CD4-positive, alpha-beta T cell treated with Interleukin-21 for 1 hour (primary cell): ENCODE data around the gene SPTAN1.

Experiments used
- DNase-seq: peaks from one replicate; pipeline ENCODE4 v3.0.0-alpha.2; 2020

The SPTAN1 gene

DNA sequence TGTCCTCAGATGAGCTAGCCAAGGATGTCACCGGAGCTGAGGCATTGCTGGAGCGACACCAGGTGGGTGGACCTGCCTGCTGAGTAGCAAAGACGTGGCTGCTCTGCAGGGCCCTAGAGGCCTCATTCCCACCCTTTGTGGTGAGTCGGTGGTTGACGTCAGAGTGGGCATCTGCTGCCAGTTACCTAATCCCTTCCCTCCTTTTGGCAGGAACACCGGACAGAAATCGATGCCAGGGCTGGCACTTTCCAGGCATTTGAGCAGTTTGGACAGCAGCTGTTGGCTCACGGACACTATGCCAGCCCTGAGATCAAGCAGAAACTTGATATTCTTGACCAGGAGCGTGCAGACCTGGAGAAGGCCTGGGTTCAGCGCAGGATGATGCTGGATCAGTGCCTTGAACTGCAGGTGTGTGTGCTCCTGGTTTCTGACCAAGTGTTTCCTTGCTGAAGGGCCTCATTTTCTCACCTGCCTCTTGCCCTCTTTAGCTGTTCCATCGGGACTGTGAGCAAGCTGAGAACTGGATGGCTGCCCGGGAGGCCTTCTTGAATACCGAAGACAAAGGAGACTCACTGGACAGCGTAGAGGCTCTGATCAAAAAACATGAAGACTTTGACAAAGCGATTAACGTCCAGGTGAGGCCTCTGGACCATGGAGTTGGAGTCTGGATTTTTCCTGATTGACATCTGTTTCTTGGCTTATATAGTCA is 55.4 kb downstream of the SPTAN1 start:
- DNase-seq: no peak

DNA sequence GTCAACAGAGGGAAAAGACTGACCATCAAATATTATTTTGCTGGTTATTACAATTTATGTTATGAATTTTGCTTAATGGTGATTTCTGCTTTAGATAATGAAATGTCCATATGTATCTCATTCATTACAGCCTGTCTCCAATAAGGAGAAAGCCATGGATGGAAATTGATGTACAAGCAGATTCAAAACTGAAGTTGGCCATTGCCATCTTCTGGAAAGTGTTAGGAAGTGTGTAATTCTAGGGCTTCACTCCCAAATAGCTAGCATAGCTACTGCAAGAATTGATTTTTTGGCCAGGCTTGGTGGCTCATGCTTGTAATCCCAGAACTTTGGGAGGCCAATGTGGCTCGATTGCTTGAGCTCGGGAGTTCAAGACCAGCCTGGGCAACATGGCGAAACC is 58.5 kb downstream of the SPTAN1 start:
- DNase-seq: no peak

DNA sequence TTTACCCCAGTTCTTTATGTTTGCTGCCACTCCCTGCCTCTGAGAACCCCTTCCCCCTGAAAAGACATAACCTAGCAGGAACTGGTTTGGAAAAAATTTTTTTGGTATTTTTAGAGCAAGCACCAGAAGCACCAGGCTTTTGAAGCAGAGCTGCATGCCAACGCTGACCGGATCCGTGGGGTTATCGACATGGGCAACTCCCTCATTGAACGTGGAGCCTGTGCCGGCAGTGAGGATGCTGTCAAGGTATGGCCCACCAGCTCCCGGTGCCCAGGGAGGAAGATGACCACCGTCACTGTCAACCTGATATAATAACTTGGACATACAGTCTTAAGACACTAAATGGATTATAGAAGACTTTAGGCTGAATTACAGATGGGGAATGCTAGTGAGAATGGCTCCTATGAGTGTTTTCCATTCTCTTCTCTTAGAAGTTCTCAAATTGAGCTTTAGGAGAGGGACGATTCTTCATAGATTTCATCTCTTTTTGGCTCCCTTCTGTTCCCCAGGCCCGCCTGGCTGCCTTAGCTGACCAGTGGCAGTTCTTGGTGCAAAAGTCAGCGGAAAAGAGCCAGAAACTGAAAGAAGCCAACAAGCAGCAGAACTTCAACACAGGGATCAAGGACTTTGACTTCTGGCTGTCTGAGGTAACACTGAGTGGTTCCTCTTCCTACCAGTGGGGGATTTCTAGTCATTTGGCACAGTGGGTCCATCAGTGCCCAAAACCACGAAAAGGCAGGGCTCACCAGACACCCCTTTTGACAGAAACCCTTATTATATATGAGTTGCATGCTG is 59.4 kb downstream of the SPTAN1 start:
- DNase-seq: no peak

DNA sequence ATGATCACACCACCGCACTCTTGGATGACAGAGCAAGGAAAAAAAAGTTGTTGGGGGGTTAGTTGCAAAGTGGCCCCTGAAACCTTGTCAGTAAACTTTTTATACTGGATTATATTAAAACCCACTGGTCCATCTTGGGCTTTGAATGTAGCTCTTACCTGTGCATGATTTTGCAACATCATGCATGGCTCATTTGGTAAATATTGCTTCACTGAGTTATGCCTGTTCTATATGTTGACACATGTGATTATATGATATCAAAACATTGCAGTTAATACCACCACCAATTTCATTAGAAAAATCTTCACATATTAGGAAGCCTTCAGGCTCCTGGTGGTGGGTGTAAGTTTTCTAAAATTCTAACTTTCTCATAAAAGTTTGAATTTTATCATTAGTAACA is 62.3 kb downstream of the SPTAN1 start:
- DNase-seq: no peak

DNA sequence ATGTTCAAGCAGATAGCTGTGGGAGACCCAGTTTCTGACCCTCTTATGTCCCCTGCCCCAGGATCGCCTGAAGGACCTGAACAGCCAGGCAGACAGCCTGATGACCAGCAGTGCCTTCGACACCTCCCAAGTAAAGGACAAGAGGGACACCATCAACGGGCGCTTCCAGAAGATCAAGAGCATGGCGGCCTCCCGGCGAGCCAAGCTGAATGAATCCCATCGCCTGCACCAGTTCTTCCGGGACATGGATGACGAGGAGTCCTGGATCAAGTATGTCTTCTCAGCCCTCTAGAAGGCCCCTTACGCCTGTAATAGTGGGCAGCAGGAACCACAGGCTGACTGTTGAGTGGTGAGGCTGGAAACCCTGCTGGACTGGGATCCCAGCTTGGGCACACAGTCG is 63.2 kb downstream of the SPTAN1 start:
- no peak for DNase-seq

DNA sequence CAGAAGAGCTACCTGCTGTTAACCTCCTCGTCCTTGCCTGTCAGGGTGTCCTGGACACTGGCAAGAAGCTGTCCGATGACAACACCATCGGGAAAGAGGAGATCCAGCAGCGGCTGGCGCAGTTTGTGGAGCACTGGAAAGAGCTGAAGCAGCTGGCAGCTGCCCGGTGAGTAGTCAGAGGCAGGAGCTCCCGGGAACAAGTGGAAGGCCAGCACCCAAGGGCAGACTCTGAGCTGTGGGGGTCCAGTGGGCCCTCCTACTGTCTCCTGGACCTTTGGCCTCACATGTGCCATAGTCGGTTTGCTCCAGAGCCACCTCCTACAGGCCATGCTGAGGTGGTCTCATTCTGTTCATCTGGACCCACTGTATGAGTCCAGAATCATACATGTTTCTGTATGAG is 65.6 kb downstream of the SPTAN1 start:
- no peak for DNase-seq

DNA sequence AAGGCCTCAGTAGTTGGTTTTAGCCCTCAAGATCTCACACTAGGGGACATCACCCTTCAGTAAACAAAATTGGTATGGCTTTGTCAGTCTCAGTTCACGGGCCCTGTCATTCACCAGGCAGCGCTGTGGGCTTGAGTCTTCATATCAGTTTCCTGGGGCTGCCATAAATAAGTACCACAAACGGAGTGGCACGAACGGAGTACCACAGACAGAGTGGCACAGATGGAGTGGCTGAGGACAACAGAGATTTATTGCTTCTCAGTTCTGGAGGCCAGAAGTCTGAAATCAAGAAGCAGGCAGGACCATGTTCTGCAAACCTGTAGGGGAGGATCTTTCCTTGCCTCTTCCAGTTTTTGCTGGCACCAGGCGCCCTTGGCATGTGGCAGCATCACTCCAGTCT is 66.7 kb downstream of the SPTAN1 start:
- no peak for DNase-seq

DNA sequence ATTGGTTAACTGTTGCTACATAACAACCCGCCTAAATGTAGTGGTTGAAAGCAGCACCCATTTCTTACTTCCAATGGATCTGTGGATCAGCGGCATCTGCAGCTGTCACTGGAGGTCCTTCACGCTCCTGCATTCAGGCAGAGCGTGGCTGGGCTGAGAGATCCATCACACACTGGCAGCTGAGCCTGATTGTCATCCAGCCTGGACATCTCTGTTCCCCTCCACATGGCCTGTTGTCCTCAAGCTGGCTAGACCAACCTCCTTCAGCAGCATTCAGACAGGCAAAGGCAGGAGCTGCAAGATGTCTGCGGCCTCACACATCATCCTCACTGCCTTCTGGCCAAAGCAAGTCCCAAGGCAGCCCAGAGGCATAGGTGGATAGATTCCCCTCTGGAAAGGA is 67.4 kb downstream of the SPTAN1 start:
- no peak for DNase-seq

DNA sequence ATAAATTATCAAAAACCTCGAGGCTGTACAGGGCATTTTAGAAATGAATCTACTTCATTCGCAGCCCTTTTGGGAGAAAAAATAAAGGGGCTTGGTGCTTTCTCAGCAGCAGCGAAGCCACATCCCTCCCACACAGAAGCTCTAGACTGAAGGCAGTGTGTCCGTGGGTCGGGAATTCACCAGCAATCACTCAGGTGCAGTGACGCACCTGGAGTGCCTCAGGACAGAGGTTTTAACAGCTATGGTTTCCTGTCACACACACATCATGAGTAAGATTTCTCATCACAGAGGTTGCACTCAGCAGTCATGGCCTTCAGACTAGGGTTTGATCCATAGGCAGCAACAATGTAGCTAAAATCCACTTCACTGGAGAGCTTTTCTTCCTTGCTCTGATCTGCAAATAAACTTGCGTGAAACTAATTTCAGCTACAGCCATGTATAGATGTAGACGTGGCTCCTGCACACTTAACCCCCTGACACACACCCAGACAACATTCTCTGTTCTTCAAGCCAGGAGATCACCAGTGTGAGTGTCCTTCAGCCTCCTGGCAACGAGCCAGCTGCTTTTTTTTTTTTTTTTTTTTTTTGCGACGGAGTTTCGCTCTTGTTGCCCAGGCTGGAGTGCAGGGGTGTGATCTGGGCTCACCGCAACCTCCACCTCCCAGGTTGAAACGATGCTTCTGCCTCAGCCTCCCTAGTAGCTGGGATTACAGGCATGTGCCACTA is 69.5 kb downstream of the SPTAN1 start:
- DNase-seq: no peak

DNA sequence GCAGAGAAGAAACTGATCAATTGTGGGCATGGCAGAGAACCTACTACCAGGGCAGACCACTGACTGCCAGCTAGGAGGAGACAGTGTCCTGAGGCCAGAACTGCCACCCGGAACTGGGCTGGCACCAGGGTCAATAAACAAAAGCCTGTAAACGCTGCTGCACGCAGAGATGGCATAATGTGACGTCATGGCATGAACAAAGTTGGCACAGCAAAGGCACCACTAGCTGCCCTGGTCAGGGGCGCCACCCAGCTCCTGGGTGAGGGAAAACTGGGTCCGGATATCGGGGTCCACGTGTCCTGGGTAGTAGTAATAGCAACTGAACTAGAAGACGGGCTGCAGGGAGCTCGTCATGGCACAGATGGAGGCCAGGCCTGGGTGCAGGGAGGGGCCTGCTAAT is 72.2 kb downstream of the SPTAN1 start:
- no peak for DNase-seq

DNA sequence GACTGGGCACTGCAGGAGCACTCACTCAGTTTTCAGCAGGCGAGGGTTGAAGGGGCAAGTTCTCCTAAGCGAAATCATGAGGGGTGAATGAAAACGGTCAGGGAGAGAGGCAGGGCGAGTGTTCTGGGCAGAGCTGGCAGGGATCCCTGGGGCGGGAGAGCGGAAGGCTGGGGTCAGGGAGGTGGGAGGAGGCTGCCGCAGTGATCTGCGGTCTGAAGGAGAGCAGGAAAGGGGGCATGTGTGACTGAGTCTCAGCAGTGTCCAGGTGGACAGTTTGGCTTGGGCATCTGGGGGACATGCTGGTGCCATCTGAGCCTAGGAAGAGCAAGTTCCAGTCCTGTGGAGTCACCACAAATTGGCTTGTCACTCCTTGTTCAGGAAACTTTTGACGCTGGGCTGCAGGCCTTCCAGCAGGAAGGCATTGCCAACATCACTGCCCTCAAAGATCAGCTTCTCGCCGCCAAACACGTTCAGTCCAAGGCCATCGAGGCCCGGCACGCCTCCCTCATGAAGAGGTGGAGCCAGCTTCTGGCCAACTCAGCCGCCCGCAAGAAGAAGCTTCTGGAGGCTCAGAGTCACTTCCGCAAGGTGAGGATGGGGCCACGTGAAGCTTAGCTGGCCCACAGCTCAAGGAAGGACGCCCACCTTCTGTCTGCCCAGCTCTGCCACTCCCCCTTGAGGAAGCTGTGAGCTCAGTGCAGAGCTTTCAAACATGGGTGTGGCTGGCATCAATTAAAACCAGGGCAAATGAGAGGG is 73.2 kb downstream of the SPTAN1 start:
- no peak for DNase-seq

DNA sequence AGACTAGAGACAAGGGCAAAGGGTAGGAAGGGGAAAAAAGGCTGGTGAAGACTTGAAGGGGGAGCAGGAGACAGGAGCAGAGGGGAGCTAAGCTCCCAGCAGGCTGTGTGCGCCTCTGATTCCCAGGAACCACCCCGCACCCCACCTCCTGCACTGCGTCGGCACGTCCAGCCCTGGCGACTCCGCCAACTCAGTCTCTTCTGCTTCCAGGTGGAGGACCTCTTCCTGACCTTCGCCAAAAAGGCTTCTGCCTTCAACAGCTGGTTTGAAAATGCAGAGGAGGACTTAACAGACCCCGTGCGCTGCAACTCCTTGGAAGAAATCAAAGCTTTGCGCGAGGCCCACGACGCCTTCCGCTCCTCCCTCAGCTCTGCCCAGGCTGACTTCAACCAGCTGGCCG is 73.8 kb downstream of the SPTAN1 start:
- no peak for DNase-seq

DNA sequence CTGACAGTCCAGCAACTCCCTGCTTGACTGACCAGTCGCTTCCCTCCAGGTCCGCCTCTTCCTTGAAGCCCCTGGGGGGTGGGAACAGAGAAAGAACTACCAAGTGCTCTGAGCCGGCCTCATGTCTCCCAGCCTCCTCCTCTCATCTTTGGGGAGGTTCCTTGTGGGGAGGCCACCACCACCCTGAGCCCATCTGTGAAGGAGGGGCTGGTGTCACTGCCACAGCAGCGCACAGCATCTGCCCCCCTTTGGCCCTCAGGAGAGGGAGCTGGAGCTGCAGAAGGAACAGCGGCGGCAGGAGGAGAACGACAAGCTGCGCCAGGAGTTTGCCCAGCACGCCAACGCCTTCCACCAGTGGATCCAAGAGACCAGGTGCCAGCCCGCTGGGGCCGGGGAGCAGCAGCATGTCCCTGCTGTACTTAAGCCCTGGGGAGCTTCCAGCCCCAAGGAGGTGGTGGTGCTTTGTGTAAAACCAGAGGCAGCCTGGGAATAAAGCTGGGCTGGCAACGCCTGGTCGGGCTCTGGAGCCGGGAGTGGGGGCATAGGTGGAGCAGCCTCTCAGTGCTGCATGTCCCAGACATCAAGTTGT is 74.8 kb downstream of the SPTAN1 start:
- DNase-seq: no peak

DNA sequence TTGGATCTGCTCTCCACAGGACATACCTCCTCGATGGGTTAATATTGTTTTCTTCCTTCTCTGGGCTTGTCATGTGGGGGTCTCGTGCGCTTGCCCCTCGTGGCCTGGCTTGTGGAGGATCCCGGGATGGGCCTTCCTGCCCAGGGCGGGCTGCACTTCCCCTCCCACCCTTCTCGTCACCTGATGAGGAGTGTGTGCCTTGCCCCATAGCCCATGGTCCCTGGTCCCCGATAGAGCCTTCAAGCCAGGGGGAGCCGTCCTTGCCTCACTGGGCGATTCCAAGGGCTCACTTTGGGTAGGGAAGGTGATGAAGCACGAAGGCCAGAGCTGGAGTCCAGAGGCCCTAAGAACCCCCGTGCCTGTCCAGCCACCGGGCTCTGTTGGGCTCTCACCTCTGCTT is 75.5 kb downstream of the SPTAN1 start:
- DNase-seq: no peak

DNA sequence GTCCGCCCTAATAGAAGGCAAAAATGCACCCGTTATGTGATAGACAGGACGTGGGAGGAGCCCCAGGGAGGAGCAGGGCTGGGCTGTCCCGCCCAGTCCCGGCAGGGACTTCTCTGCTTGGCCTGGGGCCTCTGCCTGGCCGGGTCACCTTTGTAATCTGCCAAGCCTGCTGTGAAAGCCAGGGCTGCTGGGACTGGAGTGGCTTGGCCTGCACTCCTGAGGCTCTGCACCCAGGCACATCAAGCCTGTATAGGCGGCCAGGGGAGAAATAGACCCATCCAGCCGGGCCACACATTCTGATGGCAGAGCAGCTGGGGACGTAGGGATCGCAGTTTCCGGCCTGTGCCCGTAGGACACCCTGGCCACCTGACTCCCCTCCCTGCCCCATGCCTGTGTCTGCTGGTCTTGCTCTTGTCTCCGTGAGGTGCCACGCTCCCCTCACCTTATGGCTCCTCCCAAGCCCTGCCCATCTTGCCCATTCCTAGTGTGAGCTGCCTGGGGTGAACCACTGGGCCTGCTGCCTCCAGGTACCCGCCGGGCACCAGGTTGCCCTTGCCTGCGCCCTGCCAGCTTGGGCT is 76.2 kb downstream of the SPTAN1 start:
- DNase-seq: no peak

DNA sequence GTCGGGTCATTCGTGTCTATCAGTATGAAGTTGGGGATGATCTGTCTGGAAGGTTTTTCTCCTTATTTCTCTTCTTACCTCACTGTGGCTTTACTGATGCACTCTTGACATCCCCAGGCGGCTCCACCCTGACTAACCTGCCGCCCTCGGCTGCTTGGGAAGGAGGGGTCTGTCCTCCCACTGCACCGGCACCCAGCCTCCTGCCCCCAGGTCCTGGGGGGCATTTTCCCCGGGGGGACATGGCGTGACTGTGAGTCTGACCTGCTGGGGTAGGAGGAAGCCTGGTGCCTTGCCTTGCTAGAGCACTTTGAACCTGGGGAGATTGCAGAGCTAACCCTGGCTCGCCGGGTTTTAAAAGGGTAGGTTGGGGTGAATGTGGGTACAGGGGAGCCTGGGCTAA is 76.7 kb downstream of the SPTAN1 start:
- no peak for DNase-seq

DNA sequence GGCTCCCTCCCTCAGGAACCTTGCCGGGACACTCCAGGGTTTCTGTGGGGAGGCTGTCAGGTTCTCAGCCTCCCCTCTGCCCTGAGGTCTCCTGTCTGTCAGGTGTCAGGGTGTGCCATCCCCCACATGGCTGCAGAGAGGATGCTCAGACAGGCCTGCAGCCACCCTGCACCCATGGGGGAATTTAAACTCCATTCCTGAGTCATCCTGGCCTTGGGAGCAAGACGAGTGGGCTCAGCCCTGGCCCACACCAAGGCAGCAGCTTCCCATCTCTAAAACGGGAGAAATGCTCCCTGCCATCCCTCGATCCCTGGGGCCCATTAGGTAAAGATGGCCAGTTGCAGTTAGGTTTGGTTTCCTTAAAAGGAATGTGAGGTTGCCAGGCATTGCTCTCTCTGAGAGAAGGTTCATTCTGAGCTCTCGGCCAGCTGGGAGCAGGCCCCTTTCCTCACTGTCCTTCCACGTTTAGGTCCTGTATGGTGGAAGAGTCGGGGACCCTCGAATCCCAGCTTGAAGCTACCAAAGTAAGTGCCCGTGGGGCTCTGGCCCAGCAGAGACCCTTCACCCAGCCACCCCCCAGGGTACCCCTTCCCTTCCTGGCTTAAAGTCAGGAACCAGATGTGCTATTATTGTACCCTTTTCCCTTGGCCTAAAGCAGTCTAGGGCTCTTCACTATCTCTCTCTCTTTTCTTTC is 77.6 kb downstream of the SPTAN1 start:
- DNase-seq: no peak

DNA sequence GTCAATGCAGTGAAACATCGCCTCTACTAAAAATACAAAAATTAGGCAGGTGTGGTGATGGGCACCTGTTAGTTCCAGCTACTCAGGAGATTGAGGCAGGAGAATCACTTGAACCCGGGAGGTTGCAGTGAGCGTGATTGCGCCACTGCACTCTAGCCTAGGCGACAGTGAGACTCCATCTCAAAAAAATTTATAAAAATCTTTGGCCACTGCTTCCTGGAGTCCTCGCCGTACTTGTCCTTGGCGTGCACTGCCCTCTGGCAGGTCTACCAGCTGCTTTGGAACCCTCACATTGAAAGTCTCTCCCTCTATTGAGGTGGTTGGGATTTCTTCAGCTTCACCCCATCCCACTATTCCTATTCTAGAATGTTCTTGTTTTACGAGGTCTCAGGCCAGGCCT is 79.2 kb downstream of the SPTAN1 start:
- no peak for DNase-seq

DNA sequence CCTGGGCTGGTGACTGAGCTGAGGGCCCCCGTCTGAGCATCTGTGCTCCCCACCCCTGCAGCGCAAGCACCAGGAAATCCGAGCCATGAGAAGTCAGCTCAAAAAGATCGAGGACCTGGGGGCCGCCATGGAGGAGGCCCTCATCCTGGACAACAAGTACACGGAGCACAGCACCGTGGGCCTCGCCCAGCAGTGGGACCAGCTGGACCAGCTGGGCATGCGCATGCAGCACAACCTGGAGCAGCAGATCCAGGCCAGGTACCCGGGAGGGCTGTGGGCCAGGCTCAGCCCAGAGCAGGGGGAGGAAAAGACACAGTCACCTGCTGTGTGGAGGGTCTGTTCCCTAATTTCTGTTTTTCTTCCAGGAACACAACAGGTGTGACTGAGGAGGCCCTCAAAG is 79.7 kb downstream of the SPTAN1 start:
- no peak for DNase-seq

DNA sequence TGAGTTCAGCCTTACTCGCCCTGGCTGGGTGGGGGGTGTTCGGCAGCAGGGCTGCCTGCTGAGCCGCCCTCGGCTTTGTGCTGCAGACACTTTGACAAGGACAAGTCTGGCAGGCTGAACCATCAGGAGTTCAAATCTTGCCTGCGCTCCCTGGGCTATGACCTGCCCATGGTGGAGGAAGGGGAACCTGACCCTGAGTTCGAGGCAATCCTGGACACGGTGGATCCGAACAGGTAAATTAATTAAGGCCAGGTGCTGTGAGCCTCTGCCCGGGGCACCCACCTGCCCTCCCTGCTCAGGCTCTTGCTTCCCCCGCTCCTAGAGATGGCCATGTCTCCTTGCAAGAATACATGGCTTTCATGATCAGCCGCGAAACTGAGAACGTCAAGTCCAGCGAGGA is 80.1 kb downstream of the SPTAN1 start:
- DNase-seq: no peak

DNA sequence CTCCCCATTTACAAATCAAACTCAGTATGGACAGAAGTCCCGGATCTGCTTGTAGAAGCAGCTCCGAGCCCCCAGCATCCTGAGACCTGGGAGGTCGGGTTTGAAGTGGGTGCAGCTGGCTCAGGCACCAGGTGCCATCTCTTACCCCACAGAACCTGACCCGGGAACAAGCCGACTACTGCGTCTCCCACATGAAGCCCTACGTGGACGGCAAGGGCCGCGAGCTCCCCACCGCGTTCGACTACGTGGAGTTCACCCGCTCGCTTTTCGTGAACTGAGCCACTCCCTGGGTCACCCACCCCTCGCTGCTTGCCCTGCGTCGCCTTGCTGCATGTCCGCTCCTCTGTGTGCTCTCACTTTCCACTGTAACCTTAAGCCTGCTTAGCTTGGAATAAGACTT is 80.7 kb downstream of the SPTAN1 start:
- DNase-seq: no peak

DNA sequence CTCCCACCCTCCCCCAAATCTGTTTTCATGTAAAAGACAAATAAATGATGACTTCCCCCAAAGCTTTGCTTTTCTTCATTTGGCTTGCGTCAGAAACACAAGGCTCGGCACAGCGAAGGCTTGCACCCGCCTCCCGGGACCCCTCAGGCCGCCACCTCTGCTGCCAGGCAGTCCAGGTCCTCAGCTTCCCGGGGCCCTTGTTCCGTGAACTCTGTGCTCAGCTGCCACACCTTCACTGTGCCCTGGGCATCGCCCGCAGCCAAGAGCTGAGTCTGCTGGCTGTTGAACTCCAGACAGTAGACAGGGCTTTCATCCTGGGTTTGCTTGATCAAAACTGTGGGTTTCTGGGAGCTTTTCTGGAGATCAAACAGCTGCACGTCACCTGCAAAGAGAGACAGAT is 81.2 kb downstream of the SPTAN1 start:
- no peak for DNase-seq
